ENCODE measurements around the gene F2.

F2 gene

DNA sequence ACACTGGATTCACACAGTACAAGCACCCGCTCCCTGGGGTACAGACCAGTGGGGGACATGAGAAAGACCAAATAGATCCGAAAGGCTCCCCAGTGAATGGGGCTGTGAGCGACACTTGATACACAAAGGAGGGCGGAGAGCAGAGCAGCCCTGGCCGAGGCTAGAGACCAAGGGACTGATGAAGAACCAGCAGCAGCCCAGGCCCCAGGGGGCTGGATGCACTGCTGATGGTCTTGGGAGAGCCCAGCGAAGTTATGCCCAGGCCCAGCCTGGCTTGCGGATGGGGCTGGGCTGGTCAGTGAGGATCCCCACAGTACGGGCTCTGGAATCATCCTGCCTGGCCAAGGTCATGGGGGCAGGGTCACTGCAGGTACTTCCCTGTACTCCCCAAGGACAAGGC lies 41.8 kb upstream of the F2 start:
- Histone ChIP-seq H3K36me3 (ENCODE audit: insufficient read depth, low read length) (peaks cover 70% of the 10 kb centered on the region; the same call in 1 of the 2 replicates), H3K4me1 (ENCODE audit: insufficient read depth, low read length, poor library complexity, severe bottlenecking) (peaks cover 46% of the 10 kb centered on the region), H3K9me3 (ENCODE audit: insufficient read depth, low read depth, low read length) (no peaks in the 10 kb centered on the region), H3K79me2 (ENCODE audit: insufficient read depth, low read length) (peaks cover 8% of the 10 kb centered on the region; the same call in 1 of the 2 replicates), H3K27me3 (ENCODE audit: insufficient read depth, low read length, poor library complexity, severe bottlenecking) (no peaks in the 10 kb centered on the region), H3K9ac (ENCODE audit: low read depth, low read length, poor library complexity, severe bottlenecking) (peak overlapping the region; percentile 30), H3K4me2 (ENCODE audit: low read depth, low read length, poor library complexity, severe bottlenecking) (no peak overlapping the region), H2AFZ (ENCODE audit: low read length) (no peak overlapping the region), H3F3A (ENCODE audit: low read depth) (peaks cover 18% of the 10 kb centered on the region), H3K9me2 (replicated peaks; ENCODE audit: low read depth, low read length) (no peaks in the 10 kb centered on the region), H4K20me1 (ENCODE audit: insufficient read depth, low read length, poor library complexity, severe bottlenecking) (no peaks in the 10 kb centered on the region), H3K4me3 (ENCODE audit: low read length, poor library complexity, severe bottlenecking) (no peak overlapping the region)
- TF ChIP-seq EZH2phosphoT487 (IDR thresholded peaks at IDR 0.05; ENCODE audit: borderline replicate concordance): no peak
- TF ChIP-seq CTCF (conservative IDR thresholded peaks at IDR 0.05; ENCODE audit: low read length): no peak

DNA sequence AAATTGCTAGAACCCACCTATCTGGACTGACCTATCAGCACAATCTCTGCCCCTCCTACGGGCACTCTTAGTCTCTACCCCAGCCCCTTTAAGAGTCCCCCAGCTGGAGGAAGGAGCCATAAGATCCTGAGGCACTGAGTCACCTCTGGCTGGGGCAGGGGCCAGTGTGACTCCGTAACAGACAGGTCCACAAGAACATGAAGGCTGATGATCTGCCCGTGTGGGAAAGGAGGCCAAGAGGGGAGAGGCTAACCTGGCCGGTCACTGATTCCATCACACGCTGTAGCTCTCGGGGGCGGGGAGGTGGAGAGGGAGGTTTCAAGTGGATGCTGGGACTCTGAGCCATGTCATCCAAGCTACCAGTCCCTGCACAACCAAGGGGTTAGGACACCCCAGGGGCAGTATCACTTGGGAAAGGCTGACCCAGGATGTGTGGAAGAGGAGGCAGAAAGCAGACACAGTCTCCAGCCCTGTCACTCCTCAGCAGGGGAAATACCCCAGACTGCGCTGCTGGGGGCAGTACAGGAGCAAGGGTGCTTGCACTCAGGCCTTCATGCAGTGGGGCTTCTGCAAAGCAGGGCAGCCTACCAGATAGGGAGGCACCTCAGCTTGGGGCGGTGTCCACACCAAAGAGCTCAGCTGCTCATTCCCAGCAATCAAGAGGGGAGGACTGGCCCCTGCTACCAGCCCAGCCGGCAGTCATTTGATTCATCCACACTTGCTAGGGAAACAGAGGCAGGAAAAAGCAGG lies 40.8 kb upstream of the F2 start:
- Histone ChIP-seq H3K9me3 (ENCODE audit: insufficient read depth, low read depth, low read length) (no peaks in the 10 kb centered on the region), H3K9ac (ENCODE audit: low read depth, low read length, poor library complexity, severe bottlenecking) (no peak overlapping the region), H2AFZ (ENCODE audit: low read length) (no peak overlapping the region), H3K79me2 (ENCODE audit: insufficient read depth, low read length) (peaks cover 4% of the 10 kb centered on the region; the same call in 1 of the 2 replicates), H3K4me2 (ENCODE audit: low read depth, low read length, poor library complexity, severe bottlenecking) (no peak overlapping the region), H3K36me3 (ENCODE audit: insufficient read depth, low read length) (peaks cover 64% of the 10 kb centered on the region; the same call in 1 of the 2 replicates), H3K9me2 (replicated peaks; ENCODE audit: low read depth, low read length) (no peaks in the 10 kb centered on the region), H3K27me3 (ENCODE audit: insufficient read depth, low read length, poor library complexity, severe bottlenecking) (no peaks in the 10 kb centered on the region), H3K4me1 (ENCODE audit: insufficient read depth, low read length, poor library complexity, severe bottlenecking) (peaks cover 36% of the 10 kb centered on the region), H3F3A (ENCODE audit: low read depth) (peaks cover 16% of the 10 kb centered on the region; the same call in 1 of the 2 replicates), H3K4me3 (ENCODE audit: low read length, poor library complexity, severe bottlenecking) (no peak overlapping the region), H4K20me1 (ENCODE audit: insufficient read depth, low read length, poor library complexity, severe bottlenecking) (no peaks in the 10 kb centered on the region)
- TF ChIP-seq EZH2phosphoT487 (IDR thresholded peaks at IDR 0.05; ENCODE audit: borderline replicate concordance) (no peak), CTCF (conservative IDR thresholded peaks at IDR 0.05; ENCODE audit: low read length) (no peak)

DNA sequence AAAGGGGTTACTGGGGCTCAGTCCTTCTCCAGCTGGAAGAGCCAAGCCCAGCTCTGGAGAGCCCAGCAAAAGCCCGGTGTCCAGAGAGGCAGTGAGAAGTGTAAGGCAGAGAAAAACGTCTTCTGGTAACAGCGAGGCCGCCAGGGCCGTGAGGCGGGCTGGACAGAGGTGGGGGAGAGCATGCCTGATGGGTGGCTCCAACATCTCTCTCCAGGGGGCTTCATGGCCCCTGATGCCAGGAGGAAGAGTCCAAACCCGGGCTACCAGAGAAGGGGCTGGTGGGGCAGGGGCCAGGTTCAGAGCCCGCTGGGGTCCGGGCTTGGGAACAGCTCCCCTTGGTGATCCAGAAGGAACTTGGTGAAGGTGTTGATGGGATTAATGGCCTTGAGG lies 40.3 kb upstream of the F2 start:
- Histone ChIP-seq H3K36me3 (ENCODE audit: insufficient read depth, low read length) (peaks cover 58% of the 10 kb centered on the region; the same call in 1 of the 2 replicates), H3K79me2 (ENCODE audit: insufficient read depth, low read length) (no peaks in the 10 kb centered on the region), H3K9ac (ENCODE audit: low read depth, low read length, poor library complexity, severe bottlenecking) (no peak overlapping the region)

More for the DNA sequence above, 40.3 kb upstream of the F2 start:
- H3K9me3 ChIP-seq (ENCODE audit: insufficient read depth, low read depth, low read length): no peaks in the 10 kb centered on the region
- H3K4me3 ChIP-seq (ENCODE audit: low read length, poor library complexity, severe bottlenecking): no peak overlapping the region
- no peaks in the 10 kb centered on the region for H3K9me2 ChIP-seq (replicated peaks; ENCODE audit: low read depth, low read length)
- TF ChIP-seq EZH2phosphoT487 (IDR thresholded peaks at IDR 0.05; ENCODE audit: borderline replicate concordance): no peak
- no peak for TF ChIP-seq CTCF (conservative IDR thresholded peaks at IDR 0.05; ENCODE audit: low read length)
- peaks cover 31% of the 10 kb centered on the region for H3K4me1 ChIP-seq (ENCODE audit: insufficient read depth, low read length, poor library complexity, severe bottlenecking)
- no peak overlapping the region for H3K4me2 ChIP-seq (ENCODE audit: low read depth, low read length, poor library complexity, severe bottlenecking)
- no peaks in the 10 kb centered on the region for H3K27me3 ChIP-seq (ENCODE audit: insufficient read depth, low read length, poor library complexity, severe bottlenecking)
- H4K20me1 ChIP-seq (ENCODE audit: insufficient read depth, low read length, poor library complexity, severe bottlenecking): no peaks in the 10 kb centered on the region
- H3F3A ChIP-seq (ENCODE audit: low read depth): peaks cover 16% of the 10 kb centered on the region; the same call in 1 of the 2 replicates
- H2AFZ ChIP-seq (ENCODE audit: low read length): no peak overlapping the region

All from Loucy (cell line).